Epithelial cell of esophagus (primary cell): ENCODE results near the gene CYP2C18.
A peak's percentile ranks its signal among the peaks of the same experiment; 100 is the strongest.

Experiments used
- DNase-seq: peaks from one replicate; pipeline ENCODE4 v3.0.0; 2010; ENCODE audit warnings: low read depth
- H3K4me3 ChIP-seq: 2 replicates; pipeline ENCODE4 v1.5.1; 2011; ENCODE audit warnings: mild to moderate bottlenecking, low read length, control low read depth
- TF ChIP-seq, protein P1 (sequence below): IDR thresholded peaks from 2 replicates; pipeline ENCODE4 v1.5.1; 2011; ENCODE audit warnings: low read depth, mild to moderate bottlenecking, low read length, control low read depth, inconsistent platforms; ENCODE audit not compliant: insufficient read depth; ENCODE audit errors: missing control alignments

Gene CYP2C18

GRCh38 chr10:94687625-94688248 lies 4.2 kb downstream of the CYP2C18 start:
- TF ChIP-seq, protein P1, sequence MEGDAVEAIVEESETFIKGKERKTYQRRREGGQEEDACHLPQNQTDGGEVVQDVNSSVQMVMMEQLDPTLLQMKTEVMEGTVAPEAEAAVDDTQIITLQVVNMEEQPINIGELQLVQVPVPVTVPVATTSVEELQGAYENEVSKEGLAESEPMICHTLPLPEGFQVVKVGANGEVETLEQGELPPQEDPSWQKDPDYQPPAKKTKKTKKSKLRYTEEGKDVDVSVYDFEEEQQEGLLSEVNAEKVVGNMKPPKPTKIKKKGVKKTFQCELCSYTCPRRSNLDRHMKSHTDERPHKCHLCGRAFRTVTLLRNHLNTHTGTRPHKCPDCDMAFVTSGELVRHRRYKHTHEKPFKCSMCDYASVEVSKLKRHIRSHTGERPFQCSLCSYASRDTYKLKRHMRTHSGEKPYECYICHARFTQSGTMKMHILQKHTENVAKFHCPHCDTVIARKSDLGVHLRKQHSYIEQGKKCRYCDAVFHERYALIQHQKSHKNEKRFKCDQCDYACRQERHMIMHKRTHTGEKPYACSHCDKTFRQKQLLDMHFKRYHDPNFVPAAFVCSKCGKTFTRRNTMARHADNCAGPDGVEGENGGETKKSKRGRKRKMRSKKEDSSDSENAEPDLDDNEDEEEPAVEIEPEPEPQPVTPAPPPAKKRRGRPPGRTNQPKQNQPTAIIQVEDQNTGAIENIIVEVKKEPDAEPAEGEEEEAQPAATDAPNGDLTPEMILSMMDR: no peak
- DNase-seq: no peak

GRCh38 chr10:94706089-94706488 lies 22.6 kb downstream of the CYP2C18 start:
- TF ChIP-seq, protein P1: no peak
- no peak overlapping the region for H3K4me3 ChIP-seq
- DNase-seq: no peak

More at GRCh38 chr10:94687625-94688248, 4.2 kb downstream of the CYP2C18 start:
- H3K4me3 ChIP-seq: no peak overlapping the region

- no peak overlapping the region for H3K4me3 ChIP-seq
- DNase-seq: no peak
- TF ChIP-seq, protein P1: no peak
These were observed 27.0 kb downstream of the CYP2C18 start for GRCh38 chr10:94710578-94710977.

DNA sequence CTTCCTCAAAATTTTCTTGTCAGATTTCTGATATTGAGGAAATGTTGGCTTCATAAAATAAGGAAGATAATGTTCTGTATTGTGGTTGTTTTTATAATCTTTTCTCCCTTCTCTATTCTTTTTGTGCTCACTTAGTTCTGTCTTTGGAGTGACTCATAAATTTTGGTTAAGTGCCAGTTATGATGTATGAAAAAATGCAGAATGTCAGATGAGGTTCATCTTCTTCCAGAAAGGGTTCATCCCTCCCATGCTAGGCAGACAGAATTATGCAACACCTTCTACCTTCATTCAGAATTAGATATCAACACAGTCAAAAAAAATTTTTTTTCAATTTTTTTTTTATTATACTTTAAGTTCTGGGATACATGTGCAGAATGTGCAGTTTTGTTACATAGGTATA lies 42.3 kb downstream of the CYP2C18 start:
- TF ChIP-seq, protein P1: no peak
- peak; percentile 55 for DNase-seq
- no peak overlapping the region for H3K4me3 ChIP-seq

DNA sequence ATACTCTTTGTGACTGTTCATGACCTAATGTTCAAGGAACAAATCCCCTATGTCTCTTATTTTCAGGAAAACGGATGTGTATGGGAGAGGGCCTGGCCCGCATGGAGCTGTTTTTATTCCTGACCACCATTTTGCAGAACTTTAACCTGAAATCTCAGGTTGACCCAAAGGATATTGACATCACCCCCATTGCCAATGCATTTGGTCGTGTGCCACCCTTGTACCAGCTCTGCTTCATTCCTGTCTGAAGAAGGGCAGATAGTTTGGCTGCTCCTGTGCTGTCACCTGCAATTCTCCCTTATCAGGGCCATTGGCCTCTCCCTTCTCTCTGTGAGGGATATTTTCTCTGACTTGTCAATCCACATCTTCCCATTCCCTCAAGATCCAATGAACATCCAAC lies 51.7 kb downstream of the CYP2C18 start:
- H3K4me3 ChIP-seq: no peak overlapping the region
- no peak for DNase-seq
- TF ChIP-seq, protein P1: no peak

DNA sequence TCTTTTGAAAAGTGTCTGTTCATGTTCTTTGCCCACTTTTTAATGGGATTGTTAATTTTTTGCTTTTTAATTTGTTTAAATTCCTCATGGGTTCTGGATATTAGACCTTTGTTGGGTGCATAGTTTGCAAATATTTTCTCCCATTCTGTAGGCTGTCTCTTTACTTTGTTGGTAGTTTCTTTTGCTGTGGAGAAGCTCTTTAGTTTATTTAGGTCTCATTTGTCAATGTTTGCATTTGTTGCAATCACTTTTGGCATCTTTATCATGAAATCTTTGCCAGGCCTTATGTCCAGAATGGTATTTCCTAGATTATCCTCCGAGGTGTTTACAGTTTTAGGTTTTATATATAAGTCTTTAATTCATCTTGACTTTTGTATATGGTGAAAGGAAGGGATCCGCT lies 55.1 kb downstream of the CYP2C18 start:
- no peak for DNase-seq
- no peak overlapping the region for H3K4me3 ChIP-seq
- TF ChIP-seq, protein P1: no peak

DNA sequence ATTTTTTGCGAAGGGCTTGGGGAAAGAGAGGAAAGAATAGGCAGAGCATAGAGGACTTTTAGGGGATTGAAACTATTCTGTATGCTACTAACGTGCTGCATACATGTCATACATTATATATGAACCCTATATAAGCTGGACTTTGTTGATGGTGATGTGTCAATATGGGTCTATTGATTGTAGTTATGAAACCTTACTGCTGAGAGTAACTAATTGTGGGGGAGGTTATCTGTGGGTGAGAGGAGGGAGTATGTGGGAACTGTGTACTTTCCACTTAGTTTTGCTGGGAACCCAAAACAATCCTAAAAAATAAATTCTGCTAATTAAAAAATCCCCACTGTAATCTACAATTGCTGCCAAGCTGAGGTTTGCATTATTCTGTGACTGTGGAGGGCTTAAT lies 63.6 kb downstream of the CYP2C18 start:
- TF ChIP-seq, protein P1: no peak
- DNase-seq: no peak
- H3K4me3 ChIP-seq: no peak overlapping the region
